K562 (cell line): ENCODE results near the gene C22orf39. TPM values are rescaled to one million over a fixed set of nuclear protein-coding genes. Genes with fewer than 3 reads are reported as not detected.
A peak's percentile ranks its signal among the peaks of the same experiment; 100 is the strongest.

ENCODE experiments used
- BRCA1 ChIP-seq, 2 experiments: fragments of 450-650 bp in 1 of 2; sonication (generic) in 1 of 2; formaldehyde crosslinking in 1 of 2; IDR thresholded peaks; 2 replicates each; pipeline versions ENCODE4 v1.5.0 to v1.6.1; 2017 to 2020; ENCODE audit warnings: mild to moderate bottlenecking in 1 of 2, missing genetic modification reagents in 1 of 2
- CBX3 ChIP-seq, 2 experiments: IDR thresholded peaks; 1 replicate in 1 of 2; 2 replicates in 1 of 2; pipeline ENCODE4 v1.6.1; 2012; ENCODE audit warnings: inconsistent platforms in 2 of 2, low read length in 2 of 2, borderline replicate concordance in 1 of 2, control low read depth in 1 of 2
- ERF ChIP-seq: fragments of 450-650 bp; formaldehyde crosslinking; IDR thresholded peaks from 2 replicates; pipeline ENCODE4 v1.4.0; 2020; ENCODE audit warnings: mild to moderate bottlenecking, mixed read lengths
- ESRRB ChIP-seq: fragments of 250-450 bp; sonication (Bioruptor Pico); IDR thresholded peaks from 2 replicates; pipeline ENCODE4 v1.5.0; 2020; ENCODE audit warnings: mild to moderate bottlenecking, moderate library complexity, borderline replicate concordance
- GTF2B ChIP-seq: IDR thresholded peaks from 2 replicates; pipeline ENCODE4 v1.6.1; 2011; ENCODE audit not compliant: insufficient read length; ENCODE audit errors: extremely low read depth
- HMBOX1 ChIP-seq: sonication (generic); IDR thresholded peaks from 2 replicates; pipeline ENCODE4 v1.6.1; 2016
- MEF2A ChIP-seq: IDR thresholded peaks from 2 replicates; pipeline ENCODE4 v1.6.1; 2011; ENCODE audit warnings: low read depth, mild to moderate bottlenecking, low read length, moderate library complexity; ENCODE audit not compliant: control insufficient read depth
- MITF ChIP-seq: IDR thresholded peaks from 2 replicates; pipeline ENCODE4 v1.6.1; 2014; ENCODE audit warnings: antibody characterized with exemption
- VEZF1 ChIP-seq: fragments of 200-800 bp; sonication (Bioruptor generic); IDR thresholded peaks from 2 replicates; pipeline ENCODE4 v1.6.1; 2017; ENCODE audit warnings: missing genetic modification characterization, missing compliant biosample characterization
- WHSC1 ChIP-seq: IDR thresholded peaks from one replicate; pipeline ENCODE4 v1.6.1; 2012; ENCODE audit warnings: low read length, control low read depth, inconsistent platforms
- ZBTB12 ChIP-seq: fragments of 250-450 bp; sonication (Bioruptor Pico); IDR thresholded peaks from 2 replicates; pipeline ENCODE4 v1.4.0; 2020
- ZNF12 ChIP-seq: sonication (generic); formaldehyde crosslinking; IDR thresholded peaks from 2 replicates; pipeline ENCODE4 v1.4.0; 2020; ENCODE audit warnings: mild to moderate bottlenecking, missing genetic modification reagents
- ZNF224 ChIP-seq: sonication (generic); formaldehyde crosslinking; IDR thresholded peaks from 2 replicates; pipeline ENCODE4 v1.8.0; 2022; ENCODE audit warnings: mild to moderate bottlenecking, missing genetic modification reagents
- ZNF311 ChIP-seq: fragments of 250-450 bp; sonication (Bioruptor Pico); IDR thresholded peaks from 2 replicates; pipeline ENCODE4 v1.4.0; 2020; ENCODE audit warnings: mild to moderate bottlenecking, moderate library complexity
- ZNF592 ChIP-seq: fragments of 450-650 bp; IDR thresholded peaks from 2 replicates; pipeline ENCODE4 v1.6.1; 2017; ENCODE audit warnings: antibody characterized with exemption, mild to moderate bottlenecking
- ZSCAN32 ChIP-seq: fragments of 450-650 bp; formaldehyde crosslinking; IDR thresholded peaks from 2 replicates; pipeline ENCODE4 v1.4.0; 2020; ENCODE audit warnings: mild to moderate bottlenecking, moderate library complexity
- polyA plus RNA-seq, 8 experiments: library from polyadenylated mRNA; depleted of rRNA in 4 of 8; stranded (reverse) in 5 of 8; unstranded in 3 of 8; fragments of >200 nt; fragmentation: Nextera tagmentation in 2 of 8; fragmentation: Illumina TruSeq in 1 of 8; extraction: Ambion mirVana in 2 of 8; extraction: Trizol in 1 of 8; gene quantifications; 2 replicates each; pipeline versions ENCODE4 v1.2.1 to v1.2.3, GENCODE V29; 2011 to 2014; ENCODE audit warnings: inconsistent platforms in 1 of 8, missing spikeins in 1 of 8
- total RNA-seq, 7 experiments: library from RNA; depleted of rRNA in 6 of 7; stranded (reverse); fragments of >200 nt in 6 of 7; fragmentation: Illumina TruSeq in 2 of 7; extraction: Trizol in 2 of 7; gene quantifications; 2 replicates each; pipeline versions ENCODE4 v1.2.1 to v1.2.3, GENCODE V29; 2011 to 2021; ENCODE audit warnings: low replicate concordance in 1 of 7

Gene C22orf39
- total and polyA plus RNA-seq, 9 of the 15 experiments (the other 6 are each of a cell fraction or from before 2014, with no cell fraction given): 20.4 to 139 (median 66.8) TPM

- TF ChIP-seq ZNF592: no peak
- no peak for TF ChIP-seq MITF
- TF ChIP-seq ZBTB12 (CRISPR knock-in tag): no peak
- TF ChIP-seq HMBOX1: no peak
- TF ChIP-seq CBX3 (IDR thresholded peaks at IDR 0.05; ENCODE audit: borderline replicate concordance in 1 of 2, low read length in 2 of 2): peak in 1 of 2 experiments; percentile 3; a peak in 1 of 3 replicates
- TF ChIP-seq ZNF12 (CRISPR knock-in tag): no peak
- TF ChIP-seq ZNF224: no peak
- TF ChIP-seq GTF2B: no peak
- 0 out of 2 replicates have a peak, but pooled peaks have one; percentile 71 for TF ChIP-seq ERF (CRISPR knock-in tag)
- TF ChIP-seq BRCA1 (IDR thresholded peaks at IDR 0.05): no peak
- no peak for TF ChIP-seq BRCA1 (CRISPR knock-in tag; IDR thresholded peaks at IDR 0.05)
- no peak for TF ChIP-seq ESRRB (CRISPR knock-in tag)
- TF ChIP-seq VEZF1 (CRISPR knock-in tag): no peak
- no peak for TF ChIP-seq ZNF311 (CRISPR knock-in tag)
- TF ChIP-seq MEF2A: no peak
- 0 out of 2 replicates have a peak, but pooled peaks have one; percentile 5 for TF ChIP-seq ZSCAN32 (CRISPR knock-in tag)
- peak; percentile 70 for TF ChIP-seq WHSC1
Observed at GRCh38 chr22:19448076-19448607, 631 bp upstream of the C22orf39 start (continued).
